Liver (tissue), 9 donors: ENCODE measurements around the gene CDC14A. TPM values are rescaled to one million over a fixed set of nuclear protein-coding genes. Genes with fewer than 3 reads are reported as not detected.

Source experiments
- DNase-seq: peaks from one replicate; pipeline ENCODE4 v3.0.0-alpha.2; 2017; ENCODE audit warnings: low spot score
- H3K27ac ChIP-seq, 2 donors: one replicate each; pipeline ENCODE4 v1.7.0; 2013; ENCODE audit warnings: inconsistent platforms in 2 of 2, low read length in 2 of 2, control low read depth in 1 of 2, low read depth in 1 of 2, mild to moderate bottlenecking in 1 of 2
- H3K27me3 ChIP-seq, 4 donors: one replicate each; pipeline versions ENCODE4 v1.6.1 to v1.7.0; 2013; ENCODE audit warnings: low read length in 3 of 4, inconsistent platforms in 1 of 4, mild to moderate bottlenecking in 1 of 4, moderate library complexity in 1 of 4; ENCODE audit not compliant: control insufficient read depth in 4 of 4, insufficient read depth in 4 of 4
- H3K36me3 ChIP-seq, 4 donors: one replicate each; pipeline versions ENCODE4 v1.6.1 to v1.7.0; 2013; ENCODE audit warnings: low read length in 3 of 4, mild to moderate bottlenecking in 3 of 4, low read depth in 1 of 4, moderate library complexity in 1 of 4; ENCODE audit not compliant: control insufficient read depth in 4 of 4, insufficient read depth in 3 of 4
- H3K4me1 ChIP-seq, 4 donors: one replicate each; pipeline versions ENCODE4 v1.6.1 to v1.7.0; 2013; ENCODE audit warnings: low read length in 3 of 4, mild to moderate bottlenecking in 3 of 4, moderate library complexity in 1 of 4; ENCODE audit not compliant: control insufficient read depth in 4 of 4, insufficient read depth in 4 of 4
- H3K4me3 ChIP-seq, 3 donors: one replicate each; pipeline versions ENCODE4 v1.6.1 to v1.7.0; 2013; ENCODE audit warnings: low read length in 3 of 3, control low read depth in 1 of 3, low read depth in 1 of 3, mild to moderate bottlenecking in 1 of 3
- H3K9ac ChIP-seq, 2 donors: one replicate each; pipeline ENCODE4 v1.7.0; 2013; ENCODE audit warnings: low read length in 2 of 2, mild to moderate bottlenecking in 2 of 2, moderate library complexity in 2 of 2, control low read depth in 1 of 2, low read depth in 1 of 2
- H3K9me3 ChIP-seq, 4 donors: one replicate each; pipeline versions ENCODE4 v1.6.1 to v1.7.0; 2013; ENCODE audit warnings: low read length in 3 of 4; ENCODE audit not compliant: control insufficient read depth in 4 of 4
- EGR1 ChIP-seq, 2 donors: IDR thresholded peaks; 2 replicates each; pipeline ENCODE4 v1.6.1; 2016 to 2018; ENCODE audit warnings: antibody characterized with exemption in 2 of 2, low read depth in 2 of 2
- FOXA1 ChIP-seq: IDR thresholded peaks from 2 replicates; pipeline ENCODE4 v1.6.1; 2016; ENCODE audit warnings: antibody characterized with exemption
- FOXA2 ChIP-seq: IDR thresholded peaks from 2 replicates; pipeline ENCODE4 v1.6.1; 2016; ENCODE audit warnings: antibody characterized with exemption
- GABPA ChIP-seq, 2 donors: IDR thresholded peaks in 1 of 2; conservative IDR thresholded peaks in 1 of 2; 2 replicates each; pipeline ENCODE4 v1.6.1; 2016; ENCODE audit warnings: antibody characterized with exemption in 2 of 2, mild to moderate bottlenecking in 1 of 2, moderate library complexity in 1 of 2
- HNF4A ChIP-seq, 2 donors: conservative IDR thresholded peaks; 2 replicates each; pipeline ENCODE4 v1.6.1; 2016; ENCODE audit warnings: antibody characterized with exemption in 2 of 2, mild to moderate bottlenecking in 2 of 2
- HNF4G ChIP-seq: IDR thresholded peaks from 2 replicates; pipeline ENCODE4 v1.6.1; 2016; ENCODE audit warnings: antibody characterized with exemption
- JUND ChIP-seq, 2 donors: IDR thresholded peaks; 2 replicates each; pipeline ENCODE4 v1.6.1; 2016; ENCODE audit warnings: antibody characterized with exemption in 2 of 2
- NR2F2 ChIP-seq: IDR thresholded peaks from 2 replicates; pipeline ENCODE4 v1.6.1; 2016; ENCODE audit warnings: antibody characterized with exemption
- RAD21 ChIP-seq, 2 donors: IDR thresholded peaks; 2 replicates each; pipeline ENCODE4 v1.6.1; 2016; ENCODE audit warnings: antibody characterized with exemption in 2 of 2, mild to moderate bottlenecking in 2 of 2
- RXRA ChIP-seq, 2 donors: IDR thresholded peaks; 2 replicates each; pipeline ENCODE4 v1.6.1; 2017 to 2018; ENCODE audit warnings: antibody characterized with exemption in 2 of 2, mild to moderate bottlenecking in 1 of 2
- SP1 ChIP-seq: IDR thresholded peaks from 2 replicates; pipeline ENCODE4 v1.6.1; 2018; ENCODE audit warnings: antibody characterized with exemption, mild to moderate bottlenecking
- TAF1 ChIP-seq: conservative IDR thresholded peaks from 2 replicates; pipeline ENCODE4 v1.6.1; 2016; ENCODE audit warnings: antibody characterized with exemption, mild to moderate bottlenecking
- YY1 ChIP-seq: IDR thresholded peaks from 2 replicates; pipeline ENCODE4 v1.6.1; 2016; ENCODE audit warnings: antibody characterized with exemption, mild to moderate bottlenecking
- WGBS: extraction: QIAGEN DNeasy Blood & Tissue Kit; methylation state at CpG from one replicate; pipeline ENCODE4 v1.1.7; 2013; 5-methylcytosine and 5-hydroxymethylcytosine counted together
- polyA plus RNA-seq, 2 donors: library from polyadenylated mRNA; stranded (reverse) in 1 of 2; unstranded in 1 of 2; fragments of 200-250 nt in 1 of 2; fragments of >200 nt in 1 of 2; fragmentation: Nextera tagmentation in 1 of 2; extraction: Ambion mirVana in 1 of 2; gene quantifications; one replicate each; pipeline versions ENCODE4 v1.2.1 to v1.2.3, GENCODE V29; 2013 to 2015
- total RNA-seq, 2 donors: library from RNA; depleted of rRNA; stranded (reverse); fragments of >200 nt; gene quantifications; one replicate each; pipeline ENCODE4 v1.2.3, GENCODE V29; 2014
- TF ChIP-seq, protein P1 (sequence below): IDR thresholded peaks from 2 replicates; pipeline ENCODE4 v1.6.1; 2016; ENCODE audit warnings: antibody characterized with exemption
- TF ChIP-seq, protein P2 (sequence below): IDR thresholded peaks from 2 replicates; pipeline ENCODE4 v1.6.1; 2016; ENCODE audit warnings: antibody characterized with exemption, mild to moderate bottlenecking
- TF ChIP-seq, protein P3 (sequence below): IDR thresholded peaks from 2 replicates; pipeline ENCODE4 v1.6.1; 2016; ENCODE audit warnings: antibody characterized with exemption
- TF ChIP-seq, protein P4 (sequence below): fragments of 150-350 bp; IDR thresholded peaks from 2 replicates; pipeline ENCODE4 v1.5.1; 2017; ENCODE audit warnings: improper control_type of control experiment, low read depth, low read length; ENCODE audit not compliant: missing input control
- TF ChIP-seq, protein P5 (sequence below): IDR thresholded peaks from 2 replicates; pipeline ENCODE4 v1.6.1; 2016; ENCODE audit warnings: antibody characterized with exemption
- donor health status: healthy.
- donor health status: healthy.
- donor health status: healthy.
- donor health status: healthy.
- donor health status: healthy.

CDC14A gene
- total and polyA plus RNA-seq, 4 donors, result 0.39 to 4.1 (median 2.6) TPM

DNA sequence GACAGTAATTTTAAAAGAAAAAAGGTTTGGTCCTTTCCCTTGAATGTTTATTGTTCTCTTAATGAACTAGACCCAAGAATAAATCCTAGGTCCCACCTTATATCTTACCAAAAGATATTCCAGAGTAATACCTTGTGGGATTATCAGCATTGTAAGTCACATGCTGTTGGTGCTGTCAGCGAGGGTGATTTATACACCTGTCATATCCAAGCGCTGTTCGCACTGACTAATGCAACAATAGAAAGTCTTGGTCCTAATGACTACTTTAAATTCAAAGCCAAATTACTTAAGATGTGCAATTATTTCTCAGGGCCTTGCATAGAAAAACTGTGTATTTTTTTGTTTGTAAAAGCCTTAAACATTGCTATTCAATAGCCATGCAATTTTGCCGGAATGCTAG, 192.5 kb downstream of the CDC14A start:
- DNase-seq, result no peak
- H3K9me3 ChIP-seq, result no peaks in the 10 kb centered on the region
- 96% methylated on average over 4 of the region's 4 CpGs for WGBS
- no peak for TF ChIP-seq JUND (IDR thresholded peaks at IDR 0.05)
- TF ChIP-seq, protein P1, sequence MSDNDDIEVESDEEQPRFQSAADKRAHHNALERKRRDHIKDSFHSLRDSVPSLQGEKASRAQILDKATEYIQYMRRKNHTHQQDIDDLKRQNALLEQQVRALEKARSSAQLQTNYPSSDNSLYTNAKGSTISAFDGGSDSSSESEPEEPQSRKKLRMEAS, result no peak
- TF ChIP-seq FOXA2, result no peak
- no peak for TF ChIP-seq FOXA1
- TF ChIP-seq, protein P2, sequence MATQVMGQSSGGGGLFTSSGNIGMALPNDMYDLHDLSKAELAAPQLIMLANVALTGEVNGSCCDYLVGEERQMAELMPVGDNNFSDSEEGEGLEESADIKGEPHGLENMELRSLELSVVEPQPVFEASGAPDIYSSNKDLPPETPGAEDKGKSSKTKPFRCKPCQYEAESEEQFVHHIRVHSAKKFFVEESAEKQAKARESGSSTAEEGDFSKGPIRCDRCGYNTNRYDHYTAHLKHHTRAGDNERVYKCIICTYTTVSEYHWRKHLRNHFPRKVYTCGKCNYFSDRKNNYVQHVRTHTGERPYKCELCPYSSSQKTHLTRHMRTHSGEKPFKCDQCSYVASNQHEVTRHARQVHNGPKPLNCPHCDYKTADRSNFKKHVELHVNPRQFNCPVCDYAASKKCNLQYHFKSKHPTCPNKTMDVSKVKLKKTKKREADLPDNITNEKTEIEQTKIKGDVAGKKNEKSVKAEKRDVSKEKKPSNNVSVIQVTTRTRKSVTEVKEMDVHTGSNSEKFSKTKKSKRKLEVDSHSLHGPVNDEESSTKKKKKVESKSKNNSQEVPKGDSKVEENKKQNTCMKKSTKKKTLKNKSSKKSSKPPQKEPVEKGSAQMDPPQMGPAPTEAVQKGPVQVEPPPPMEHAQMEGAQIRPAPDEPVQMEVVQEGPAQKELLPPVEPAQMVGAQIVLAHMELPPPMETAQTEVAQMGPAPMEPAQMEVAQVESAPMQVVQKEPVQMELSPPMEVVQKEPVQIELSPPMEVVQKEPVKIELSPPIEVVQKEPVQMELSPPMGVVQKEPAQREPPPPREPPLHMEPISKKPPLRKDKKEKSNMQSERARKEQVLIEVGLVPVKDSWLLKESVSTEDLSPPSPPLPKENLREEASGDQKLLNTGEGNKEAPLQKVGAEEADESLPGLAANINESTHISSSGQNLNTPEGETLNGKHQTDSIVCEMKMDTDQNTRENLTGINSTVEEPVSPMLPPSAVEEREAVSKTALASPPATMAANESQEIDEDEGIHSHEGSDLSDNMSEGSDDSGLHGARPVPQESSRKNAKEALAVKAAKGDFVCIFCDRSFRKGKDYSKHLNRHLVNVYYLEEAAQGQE, result no peak
- no peak for TF ChIP-seq GABPA (IDR thresholded peaks at IDR 0.05 in 1 of 2, conservative IDR thresholded peaks at IDR 0.05 in 1 of 2)
- no peak for TF ChIP-seq YY1
- no peak for TF ChIP-seq TAF1
- no peak for TF ChIP-seq RXRA (IDR thresholded peaks at IDR 0.05)
- no peak for TF ChIP-seq HNF4A (conservative IDR thresholded peaks at IDR 0.05)
- no peak for TF ChIP-seq EGR1 (IDR thresholded peaks at IDR 0.05; ENCODE audit: low read depth in 2 of 2)
- TF ChIP-seq RAD21 (IDR thresholded peaks at IDR 0.05), result no peak
- TF ChIP-seq, protein P3, sequence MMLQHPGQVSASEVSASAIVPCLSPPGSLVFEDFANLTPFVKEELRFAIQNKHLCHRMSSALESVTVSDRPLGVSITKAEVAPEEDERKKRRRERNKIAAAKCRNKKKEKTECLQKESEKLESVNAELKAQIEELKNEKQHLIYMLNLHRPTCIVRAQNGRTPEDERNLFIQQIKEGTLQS, result no peak
- no peak for TF ChIP-seq HNF4G
- no peak for TF ChIP-seq NR2F2
- TF ChIP-seq, protein P4, sequence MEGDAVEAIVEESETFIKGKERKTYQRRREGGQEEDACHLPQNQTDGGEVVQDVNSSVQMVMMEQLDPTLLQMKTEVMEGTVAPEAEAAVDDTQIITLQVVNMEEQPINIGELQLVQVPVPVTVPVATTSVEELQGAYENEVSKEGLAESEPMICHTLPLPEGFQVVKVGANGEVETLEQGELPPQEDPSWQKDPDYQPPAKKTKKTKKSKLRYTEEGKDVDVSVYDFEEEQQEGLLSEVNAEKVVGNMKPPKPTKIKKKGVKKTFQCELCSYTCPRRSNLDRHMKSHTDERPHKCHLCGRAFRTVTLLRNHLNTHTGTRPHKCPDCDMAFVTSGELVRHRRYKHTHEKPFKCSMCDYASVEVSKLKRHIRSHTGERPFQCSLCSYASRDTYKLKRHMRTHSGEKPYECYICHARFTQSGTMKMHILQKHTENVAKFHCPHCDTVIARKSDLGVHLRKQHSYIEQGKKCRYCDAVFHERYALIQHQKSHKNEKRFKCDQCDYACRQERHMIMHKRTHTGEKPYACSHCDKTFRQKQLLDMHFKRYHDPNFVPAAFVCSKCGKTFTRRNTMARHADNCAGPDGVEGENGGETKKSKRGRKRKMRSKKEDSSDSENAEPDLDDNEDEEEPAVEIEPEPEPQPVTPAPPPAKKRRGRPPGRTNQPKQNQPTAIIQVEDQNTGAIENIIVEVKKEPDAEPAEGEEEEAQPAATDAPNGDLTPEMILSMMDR, result no peak
- TF ChIP-seq, protein P5, sequence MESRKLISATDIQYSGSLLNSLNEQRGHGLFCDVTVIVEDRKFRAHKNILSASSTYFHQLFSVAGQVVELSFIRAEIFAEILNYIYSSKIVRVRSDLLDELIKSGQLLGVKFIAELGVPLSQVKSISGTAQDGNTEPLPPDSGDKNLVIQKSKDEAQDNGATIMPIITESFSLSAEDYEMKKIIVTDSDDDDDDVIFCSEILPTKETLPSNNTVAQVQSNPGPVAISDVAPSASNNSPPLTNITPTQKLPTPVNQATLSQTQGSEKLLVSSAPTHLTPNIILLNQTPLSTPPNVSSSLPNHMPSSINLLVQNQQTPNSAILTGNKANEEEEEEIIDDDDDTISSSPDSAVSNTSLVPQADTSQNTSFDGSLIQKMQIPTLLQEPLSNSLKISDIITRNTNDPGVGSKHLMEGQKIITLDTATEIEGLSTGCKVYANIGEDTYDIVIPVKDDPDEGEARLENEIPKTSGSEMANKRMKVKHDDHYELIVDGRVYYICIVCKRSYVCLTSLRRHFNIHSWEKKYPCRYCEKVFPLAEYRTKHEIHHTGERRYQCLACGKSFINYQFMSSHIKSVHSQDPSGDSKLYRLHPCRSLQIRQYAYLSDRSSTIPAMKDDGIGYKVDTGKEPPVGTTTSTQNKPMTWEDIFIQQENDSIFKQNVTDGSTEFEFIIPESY, result no peak
- H3K9ac ChIP-seq, result no peak overlapping the region
- no peak overlapping the region for H3K27ac ChIP-seq
- no peak overlapping the region for H3K4me3 ChIP-seq
- H3K27me3 ChIP-seq, result no peaks in the 10 kb centered on the region
- no peaks in the 10 kb centered on the region for H3K36me3 ChIP-seq
- H3K4me1 ChIP-seq, result peaks cover 2 to 17% (median 6%) of the 10 kb centered on the region in 4 donors

DNA sequence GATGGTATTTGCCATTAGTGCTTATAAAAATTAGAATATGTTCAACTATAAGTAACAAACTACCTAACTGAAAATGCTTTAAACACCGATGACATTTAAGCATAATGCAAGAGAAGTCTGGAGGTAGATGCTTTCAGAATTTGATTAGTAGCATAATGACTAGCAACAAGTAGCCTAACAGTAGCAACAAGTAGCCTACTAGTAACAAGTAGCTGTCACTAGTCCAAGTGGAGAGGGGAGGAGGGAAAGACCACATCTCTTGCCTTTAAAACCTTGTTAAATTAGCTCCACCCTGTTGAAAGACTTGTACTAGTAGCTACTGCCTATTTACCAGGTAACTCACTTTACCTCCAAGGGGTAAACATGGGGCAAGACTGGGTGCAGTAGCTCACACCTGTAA, 193.5 kb downstream of the CDC14A start:
- Histone ChIP-seq H3K9ac (no peak overlapping the region), H3K4me1 (peaks cover 0 to 7% (median 4%) of the 10 kb centered on the region in 4 donors), H3K27ac (no peak overlapping the region), H3K9me3 (no peaks in the 10 kb centered on the region), H3K4me3 (no peak overlapping the region), H3K27me3 (no peaks in the 10 kb centered on the region), H3K36me3 (no peaks in the 10 kb centered on the region)
- DNase-seq, result no peak
- WGBS, result 97% methylated on average over 1 of the region's 1 CpG
- TF ChIP-seq JUND (IDR thresholded peaks at IDR 0.05) (no peak), HNF4A (conservative IDR thresholded peaks at IDR 0.05) (no peak), EGR1 (IDR thresholded peaks at IDR 0.05; ENCODE audit: low read depth in 2 of 2) (no peak), SP1 (no peak), YY1 (no peak), HNF4G (no peak), NR2F2 (no peak), FOXA1 (no peak), RXRA (IDR thresholded peaks at IDR 0.05) (no peak), GABPA (IDR thresholded peaks at IDR 0.05 in 1 of 2, conservative IDR thresholded peaks at IDR 0.05 in 1 of 2) (no peak)
- TF ChIP-seq, protein P3, result no peak
- TF ChIP-seq, protein P2, result no peak
- TF ChIP-seq, protein P1, result no peak
